SH-SY5Y (cell line): Measurements from ENCODE around the gene ANTKMT.

ENCODE experiments used
- GATA2 ChIP-seq: IDR thresholded peaks from 2 replicates; pipeline ENCODE4 v1.6.1; 2011; ENCODE audit warnings: mild to moderate bottlenecking, low read depth, low read length
- GATA3 ChIP-seq: IDR thresholded peaks from 2 replicates; pipeline ENCODE4 v1.6.1; 2011; ENCODE audit warnings: low read depth, mild to moderate bottlenecking, low read length, moderate library complexity

- TF ChIP-seq GATA3 = no peak
- no peak for TF ChIP-seq GATA2
Observed at GRCh38 chr16:730666-731509, 9.9 kb downstream of the ANTKMT start.
